H1 (cell line): ENCODE measurements around the gene FGFR2. TPM values are rescaled to one million over a fixed set of nuclear protein-coding genes. Genes with fewer than 3 reads are reported as not detected.
"Not testable (repeated sequence)": the region's sequence is repeated elsewhere in the genome, so short reads cannot be mapped to it uniquely, and the experiment has no call there.

Experiments
- CTCF ChIA-PET: fragments of 300-600 bp; sonication (Branson Sonifier 250); formaldehyde crosslinking; loops from one replicate; lab custom pipeline; 2021; ENCODE audit not compliant: partially characterized antibody; lab: Charles Lee
- POLR2A ChIA-PET: fragments of 300-600 bp; sonication (Branson Sonifier 250); formaldehyde crosslinking; loops from one replicate; lab custom pipeline; 2021; ENCODE audit warnings: inconsistent platforms; ENCODE audit not compliant: partially characterized antibody; lab: Charles Lee
- DNase-seq, 2 experiments: peaks; one replicate each; pipeline versions ENCODE4 v3.0.0 to v3.0.0-alpha.2; 2010 to 2022; ENCODE audit warnings: low spot score in 2 of 2, low read depth in 1 of 2, mixed read lengths in 1 of 2
- FAIRE-seq: peaks from 2 replicates; lab custom pipeline; 2011; peaks lifted over from hg19 to GRCh38; lab: Jason Lieb, UNC
- H2AFZ ChIP-seq: 2 replicates; pipeline ENCODE4 v1.8.1; 2012; ENCODE audit warnings: low read length, inconsistent platforms
- H2AK5ac ChIP-seq: 2 replicates; pipeline ENCODE4 v1.6.1; 2013; ENCODE audit warnings: low read depth, low read length
- H2BK120ac ChIP-seq: replicated peaks from 2 replicates; pipeline ENCODE3; 2013; ENCODE audit warnings: low read depth, low read length, inconsistent platforms
- H2BK12ac ChIP-seq: 2 replicates; pipeline ENCODE4 v1.6.1; 2013; ENCODE audit warnings: low read depth, low read length
- H2BK15ac ChIP-seq: 2 replicates; pipeline ENCODE4 v1.6.1; 2013; ENCODE audit warnings: low read length
- H2BK20ac ChIP-seq: 2 replicates; pipeline ENCODE4 v1.6.1; 2013; ENCODE audit warnings: low read length
- H2BK5ac ChIP-seq: 2 replicates; pipeline ENCODE4 v1.6.1; 2013; ENCODE audit warnings: low read depth, low read length
- H3K14ac ChIP-seq: 2 replicates; pipeline ENCODE4 v1.6.1; 2013; ENCODE audit warnings: inconsistent platforms; ENCODE audit not compliant: insufficient read length
- H3K18ac ChIP-seq: 2 replicates; pipeline ENCODE4 v1.6.1; 2013; ENCODE audit warnings: low read length; ENCODE audit errors: extremely low read depth
- H3K23ac ChIP-seq: 2 replicates; pipeline ENCODE4 v1.6.1; 2013; ENCODE audit warnings: inconsistent platforms; ENCODE audit not compliant: insufficient read length
- H3K23me2 ChIP-seq: 2 replicates; pipeline ENCODE4 v1.6.1; 2013; ENCODE audit warnings: low read depth, low read length
- H3K27ac ChIP-seq: 2 replicates; pipeline ENCODE4 v1.6.1; 2011; ENCODE audit warnings: low read depth, low read length, inconsistent platforms
- H3K27me3 ChIP-seq, 4 experiments: replicated peaks in 1 of 4; 1 replicate in 1 of 4; 2 replicates in 3 of 4; pipeline versions ENCODE4 v1.6.1 to v1.8.1; 2011 to 2013; ENCODE audit warnings: low read length in 3 of 4, mild to moderate bottlenecking in 3 of 4, inconsistent platforms in 2 of 4, mixed read lengths in 2 of 4, moderate library complexity in 1 of 4; ENCODE audit not compliant: control insufficient read depth in 3 of 4, insufficient read depth in 3 of 4; ENCODE audit errors: extremely low read depth in 1 of 4
- H3K36me3 ChIP-seq, 4 experiments: 2 replicates each; pipeline versions ENCODE4 v1.6.1 to v1.8.1; 2011 to 2013; ENCODE audit warnings: mild to moderate bottlenecking in 4 of 4, low read length in 3 of 4, moderate library complexity in 2 of 4, control low read depth in 1 of 4, inconsistent platforms in 1 of 4; ENCODE audit not compliant: insufficient read depth in 4 of 4, control insufficient read depth in 2 of 4
- H3K4ac ChIP-seq: replicated peaks from 2 replicates; pipeline ENCODE3; 2013; ENCODE audit warnings: low read length, low read depth, mixed read lengths, inconsistent platforms; ENCODE audit not compliant: insufficient read length
- H3K4me1 ChIP-seq, 4 experiments: replicated peaks in 1 of 4; 1 replicate in 1 of 4; 2 replicates in 3 of 4; pipeline versions ENCODE4 v1.6.1 to v1.8.1; 2011 to 2013; ENCODE audit warnings: low read length in 3 of 4, inconsistent platforms in 2 of 4, mixed read lengths in 1 of 4; ENCODE audit not compliant: insufficient read depth in 4 of 4, control insufficient read depth in 3 of 4
- H3K4me2 ChIP-seq, 2 experiments: 2 replicates each; pipeline versions ENCODE4 v1.6.1 to v1.8.1; 2011 to 2013; ENCODE audit warnings: low read depth in 2 of 2, low read length in 2 of 2, control low read depth in 1 of 2, inconsistent platforms in 1 of 2, mild to moderate bottlenecking in 1 of 2; ENCODE audit not compliant: insufficient read depth in 1 of 2
- H3K4me3 ChIP-seq, 4 experiments: fragments of 200-600, 300-600 bp in 1 of 4; sonication (generic), shearing (Covaris generic), sonication (Bioruptor Twin) in 1 of 4; 2 replicates each; pipeline versions ENCODE4 v1.5.1 to v1.8.1; 2011 to 2016; ENCODE audit warnings: low read length in 4 of 4, low read depth in 3 of 4, control low read depth in 2 of 4, inconsistent platforms in 2 of 4, mild to moderate bottlenecking in 2 of 4, mixed read lengths in 1 of 4, moderate library complexity in 1 of 4; ENCODE audit not compliant: insufficient read depth in 2 of 4; ENCODE audit errors: extremely low read depth in 1 of 4
- H3K56ac ChIP-seq: replicated peaks from 2 replicates; pipeline ENCODE3; 2013; ENCODE audit warnings: low read depth, mild to moderate bottlenecking, mixed read lengths, low read length, inconsistent platforms; ENCODE audit not compliant: insufficient read length
- H3K79me1 ChIP-seq: 2 replicates; pipeline ENCODE4 v1.6.1; 2013; ENCODE audit warnings: low read depth, low read length, control low read depth
- H3K79me2 ChIP-seq, 2 experiments: 2 replicates each; pipeline versions ENCODE4 v1.6.1 to v1.8.1; 2012 to 2013; ENCODE audit warnings: low read length in 2 of 2, mild to moderate bottlenecking in 2 of 2, inconsistent platforms in 1 of 2; ENCODE audit not compliant: insufficient read depth in 2 of 2, control insufficient read depth in 1 of 2
- H3K9ac ChIP-seq, 4 experiments: replicated peaks in 1 of 4; 1 replicate in 1 of 4; 2 replicates in 3 of 4; pipeline versions ENCODE4 v1.6.1 to v1.8.1; 2011 to 2013; ENCODE audit warnings: low read depth in 3 of 4, low read length in 3 of 4, control low read depth in 2 of 4, mild to moderate bottlenecking in 2 of 4, moderate library complexity in 2 of 4, inconsistent platforms in 1 of 4; ENCODE audit errors: extremely low read depth in 1 of 4
- H3K9me3 ChIP-seq, 2 experiments: 2 replicates each; pipeline versions ENCODE4 v1.6.1 to v1.8.1; 2012 to 2013; ENCODE audit warnings: mild to moderate bottlenecking in 2 of 2, moderate library complexity in 2 of 2, control low read depth in 1 of 2, inconsistent platforms in 1 of 2, low read depth in 1 of 2, low read length in 1 of 2, mixed read lengths in 1 of 2; ENCODE audit not compliant: insufficient read depth in 2 of 2
- H4K20me1 ChIP-seq, 2 experiments: replicated peaks in 1 of 2; 2 replicates each; pipeline versions ENCODE3 to v1.8.1; 2011 to 2013; ENCODE audit warnings: inconsistent platforms in 2 of 2, low read length in 2 of 2, mild to moderate bottlenecking in 1 of 2; ENCODE audit not compliant: insufficient read depth in 2 of 2, control insufficient read depth in 1 of 2
- H4K5ac ChIP-seq: 2 replicates; pipeline ENCODE4 v1.6.1; 2013; ENCODE audit warnings: low read length, low read depth, mixed read lengths, inconsistent platforms; ENCODE audit not compliant: insufficient read length
- H4K8ac ChIP-seq: 2 replicates; pipeline ENCODE4 v1.8.0; 2013; ENCODE audit warnings: mild to moderate bottlenecking, moderate library complexity, low read length, inconsistent platforms; ENCODE audit not compliant: insufficient read depth; ENCODE audit errors: extremely low read depth
- H4K91ac ChIP-seq: replicated peaks from 2 replicates; pipeline ENCODE3; 2013; ENCODE audit warnings: low read length, mixed read lengths, inconsistent platforms; ENCODE audit not compliant: insufficient read length
- GABPA ChIP-seq: IDR thresholded peaks from 2 replicates; pipeline ENCODE4 v1.6.1; 2011; ENCODE audit warnings: mild to moderate bottlenecking, low read length, moderate library complexity, borderline replicate concordance; ENCODE audit not compliant: insufficient read depth
- WGBS, 2 experiments: shearing (Covaris generic) in 1 of 2; methylation state at CpG; one replicate each; pipeline versions ENCODE4 v1.1.6 to v1.1.7; 2013 to 2015; ENCODE audit warnings: low lambda C conversion rate in 2 of 2, mixed read lengths in 2 of 2, inconsistent platforms in 1 of 2, low coverage in 1 of 2, missing lambda C conversion rate in 1 of 2; ENCODE audit not compliant: insufficient replicate concordance in 2 of 2, insufficient coverage in 1 of 2, insufficient read length in 1 of 2; ENCODE audit errors: extremely low coverage in 1 of 2, missing lambda C conversion rate in 1 of 2; 5-methylcytosine and 5-hydroxymethylcytosine counted together
- polyA plus RNA-seq, 7 experiments: library from polyadenylated mRNA; depleted of rRNA in 3 of 7; stranded (reverse) in 5 of 7; unstranded in 2 of 7; fragments of >200 nt in 5 of 7; fragments of 200-250 nt in 2 of 7; gene quantifications; 1 replicate in 5 of 7; 2 replicates in 1 of 7; 4 replicates in 1 of 7; pipeline versions ENCODE4 v1.2.1 to v1.2.3, GENCODE V29; 2011 to 2013; ENCODE audit warnings: missing spikeins in 2 of 7, mixed read lengths in 2 of 7
- total RNA-seq: library from RNA; stranded (reverse); fragmentation: NEBNext Ultra II Directional; extraction: Animal tissue kit (Norgen Biotek cat#: 25700); gene quantifications from 2 replicates; pipeline ENCODE4 v1.2.1, GENCODE V29; 2021

The FGFR2 gene
- total and polyA plus RNA-seq, 2 of the 8 experiments (the other 6 are each of a cell fraction or from before 2014, with no cell fraction given) = 50.2 to 81.2 TPM

- no peak for TF ChIP-seq GABPA
These were observed 76.3 kb downstream of the FGFR2 start (continued) for GRCh38 chr10:121521794-121522556.

- not testable (repeated sequence) for FAIRE-seq
- 95% methylated on average over 6 of the region's 6 CpGs; no CpG with 5 or more reads in 1 of the 2 experiments for WGBS, 2 experiments
These were observed 77.7 kb downstream of the FGFR2 start for GRCh38 chr10:121520526-121520925.

More at GRCh38 chr10:121520526-121520925, 77.7 kb downstream of the FGFR2 start:
- not testable (repeated sequence) for H2BK15ac ChIP-seq, H3K9ac ChIP-seq, H3K27me3 ChIP-seq, H2AFZ ChIP-seq, H2AK5ac ChIP-seq, H3K56ac ChIP-seq, H4K5ac ChIP-seq, H2BK5ac ChIP-seq, H3K4ac ChIP-seq, H3K27ac ChIP-seq, H4K8ac ChIP-seq, DNase-seq, H3K9me3 ChIP-seq, H2BK120ac ChIP-seq, H3K4me3 ChIP-seq, H3K4me1 ChIP-seq, H2BK20ac ChIP-seq, H3K4me2 ChIP-seq, H3K23me2 ChIP-seq, H2BK12ac ChIP-seq, H3K18ac ChIP-seq, H4K91ac ChIP-seq, H3K23ac ChIP-seq, H3K14ac ChIP-seq
- POLR2A ChIA-PET = interaction anchor here (0.7 to 1.1 kb wide), 3 partner anchors 10 to 76 kb away, joined by 3 to 4 read pairs (median 3); no protein-coding TSS in a partner anchor
- peaks cover 0 to 14% of the 10 kb centered on the region in 2 experiments for H4K20me1 ChIP-seq
- peaks cover 10 to 83% (median 27%) of the 10 kb centered on the region in 4 experiments for H3K36me3 ChIP-seq
- CTCF ChIA-PET = interaction anchor here (0.6 kb wide), 1 partner anchor 151 kb away, joined by 3 read pairs; no protein-coding TSS in a partner anchor
- peaks cover 17% of the 10 kb centered on the region for H3K79me1 ChIP-seq
- H3K79me2 ChIP-seq = peaks cover 6 to 83% of the 10 kb centered on the region in 2 experiments; a peak in 3 of 4 replicates
